ENCODE measurements around the gene POGLUT3. TPM values are rescaled to one million over a fixed set of nuclear protein-coding genes. Genes with fewer than 3 reads are reported as not detected.

POGLUT3 gene
- total RNA-seq, 4 donors from 2014 or later: 21.7 to 33.5 (median 29.2) TPM

- 97 to 100% methylated on average over 1 to 3 of the region's 3 CpGs for WGBS, 2 donors (ENCODE audit: low coverage in 1 of 2)
- no peaks in the 10 kb centered on the region for H3K27me3 ChIP-seq
- H3K27ac ChIP-seq: no peak overlapping the region
Measured at GRCh38 chr11:108495326-108495725, 2.9 kb downstream of the POGLUT3 start.

DNA sequence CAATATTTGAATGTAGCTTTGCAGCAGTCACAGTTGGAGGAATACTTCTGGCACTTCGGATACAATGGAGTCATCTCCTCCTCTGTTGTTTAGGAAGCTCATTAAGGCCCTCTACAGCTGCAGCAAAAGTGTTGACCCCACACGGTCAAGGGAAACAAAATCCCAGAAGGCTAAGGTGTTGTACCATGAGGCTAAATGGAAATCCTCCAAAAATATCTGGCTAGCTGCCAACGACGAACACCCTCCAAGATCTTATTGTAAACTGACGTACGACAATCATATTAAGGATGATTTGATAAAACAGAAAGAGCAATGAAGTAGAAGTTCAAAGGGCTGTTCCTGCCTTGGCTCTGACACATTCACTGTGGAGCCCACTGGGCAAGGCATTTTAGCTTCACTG is 4.0 kb downstream of the POGLUT3 start:
- WGBS, 2 donors (ENCODE audit: low coverage in 1 of 2): 37 to 45% methylated on average over 6 of the region's 6 CpGs
- no peak overlapping the region for H3K4me3 ChIP-seq
- peaks cover 0 to 25% of the 10 kb centered on the region in 2 donors for H3K36me3 ChIP-seq
- H3K4me1 ChIP-seq: peaks cover 0 to 18% (median 0%) of the 10 kb centered on the region in 3 donors
- no peak for ATAC-seq
- no peaks in the 10 kb centered on the region for H3K27me3 ChIP-seq
- no peak overlapping the region for H3K27ac ChIP-seq
- H3K9me3 ChIP-seq: no peaks in the 10 kb centered on the region
- TF ChIP-seq EP300 (IDR thresholded peaks at IDR 0.05): no peak
- no peak for TF ChIP-seq CTCF (IDR thresholded peaks at IDR 0.05)
- TF ChIP-seq POLR2AphosphoS5 (IDR thresholded peaks at IDR 0.05): no peak
- no peak for TF ChIP-seq POLR2A (IDR thresholded peaks at IDR 0.05)

More at GRCh38 chr11:108495326-108495725, 2.9 kb downstream of the POGLUT3 start:
- Histone ChIP-seq H3K4me3 (no peak overlapping the region), H3K36me3 (peaks cover 0 to 14% of the 10 kb centered on the region in 2 donors), H3K9me3 (no peaks in the 10 kb centered on the region), H3K4me1 (peaks cover 0 to 18% (median 0%) of the 10 kb centered on the region in 3 donors)
- TF ChIP-seq CTCF (IDR thresholded peaks at IDR 0.05) (no peak), POLR2A (IDR thresholded peaks at IDR 0.05) (no peak), POLR2AphosphoS5 (IDR thresholded peaks at IDR 0.05) (no peak), EP300 (IDR thresholded peaks at IDR 0.05) (no peak)
- no peak for ATAC-seq

DNA sequence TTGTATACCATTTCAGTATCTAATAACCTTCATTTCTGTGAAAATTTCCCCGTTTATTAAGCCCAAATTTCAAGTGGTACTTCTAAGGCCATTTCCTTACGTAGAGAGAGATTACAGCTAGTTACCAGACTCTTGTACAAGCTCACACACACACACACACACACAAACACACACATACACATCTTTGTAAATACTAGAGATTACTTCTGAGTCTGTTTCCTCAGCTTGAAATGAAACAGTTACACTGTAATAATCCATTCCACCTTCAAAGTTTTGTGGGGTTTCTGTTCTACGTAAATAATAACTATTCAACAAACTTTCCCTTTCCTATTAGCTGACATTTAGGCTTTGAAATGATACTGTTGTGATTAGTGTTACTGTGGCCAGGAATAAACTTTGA is 6.2 kb downstream of the POGLUT3 start:
- ATAC-seq: no peak
- 67 to 92% methylated on average over 3 of the region's 3 CpGs for WGBS, 2 donors (ENCODE audit: low coverage in 1 of 2)
- Histone ChIP-seq H3K4me3 (no peak overlapping the region), H3K9me3 (no peaks in the 10 kb centered on the region), H3K27ac (no peak overlapping the region), H3K4me1 (peaks cover 0 to 11% (median 0%) of the 10 kb centered on the region in 3 donors), H3K36me3 (peaks cover 0 to 48% of the 10 kb centered on the region in 2 donors), H3K27me3 (no peaks in the 10 kb centered on the region)
- TF ChIP-seq EP300 (IDR thresholded peaks at IDR 0.05) (no peak), CTCF (IDR thresholded peaks at IDR 0.05) (no peak), POLR2A (IDR thresholded peaks at IDR 0.05) (no peak), POLR2AphosphoS5 (IDR thresholded peaks at IDR 0.05) (no peak)

DNA sequence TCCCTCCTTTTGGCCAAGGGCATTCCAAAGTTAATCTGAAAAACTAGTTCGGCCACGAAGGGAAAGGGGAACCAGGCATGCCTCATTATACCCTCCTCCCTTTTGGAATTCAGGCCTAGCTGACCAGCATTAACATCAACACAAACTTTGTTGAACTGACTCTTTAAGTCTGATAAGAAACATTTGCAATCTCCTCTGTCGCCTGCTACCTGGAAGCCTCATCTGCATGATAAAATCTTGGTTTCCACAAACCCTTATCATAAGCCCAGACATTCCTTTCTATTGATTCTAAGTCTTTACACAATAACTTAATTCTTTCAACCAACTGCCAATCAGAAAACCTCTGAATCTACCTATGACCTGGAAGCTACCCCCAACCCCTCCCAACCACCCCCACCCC is 11.4 kb downstream of the POGLUT3 start:
- Histone ChIP-seq H3K27ac (no peak overlapping the region), H3K4me3 (no peak overlapping the region), H3K36me3 (peaks cover 5 to 92% of the 10 kb centered on the region in 2 donors), H3K9me3 (no peaks in the 10 kb centered on the region), H3K27me3 (no peaks in the 10 kb centered on the region), H3K4me1 (no peaks in the 10 kb centered on the region)
- TF ChIP-seq POLR2A (IDR thresholded peaks at IDR 0.05): no peak
- TF ChIP-seq EP300 (IDR thresholded peaks at IDR 0.05): no peak
- no peak for TF ChIP-seq CTCF (IDR thresholded peaks at IDR 0.05)
- TF ChIP-seq POLR2AphosphoS5 (IDR thresholded peaks at IDR 0.05): no peak
- ATAC-seq: no peak
- 92% methylated on average over 3 of the region's 3 CpGs for WGBS, 2 donors (ENCODE audit: low coverage in 1 of 2)

GRCh38 chr11:108486331-108486730 is 11.9 kb downstream of the POGLUT3 start:
- H3K4me1 ChIP-seq: no peaks in the 10 kb centered on the region
- no peaks in the 10 kb centered on the region for H3K9me3 ChIP-seq
- ATAC-seq: no peak
- WGBS, 2 donors (ENCODE audit: low coverage in 1 of 2): 78 to 90% methylated on average over 2 to 3 of the region's 3 CpGs
- no peak overlapping the region for H3K27ac ChIP-seq
- H3K27me3 ChIP-seq: no peaks in the 10 kb centered on the region
- peaks cover 5 to 97% of the 10 kb centered on the region in 2 donors for H3K36me3 ChIP-seq
- no peak overlapping the region for H3K4me3 ChIP-seq
- TF ChIP-seq CTCF (IDR thresholded peaks at IDR 0.05) (no peak), EP300 (IDR thresholded peaks at IDR 0.05) (no peak), POLR2A (IDR thresholded peaks at IDR 0.05) (no peak), POLR2AphosphoS5 (IDR thresholded peaks at IDR 0.05) (no peak)

All from gastroesophageal sphincter (tissue), 4 donors.